OCI-LY7 (cell line): ENCODE results near the gene ANKRD33B.

Experiments used
- CTCF ChIP-seq: fragments of 200-600 bp; sonication (generic); conservative IDR thresholded peaks from 2 replicates; pipeline ENCODE4 v1.5.1; 2014; ENCODE audit warnings: mild to moderate bottlenecking, antibody characterized with exemption, low read length, moderate library complexity, mixed read lengths
- EZH2phosphoT487 ChIP-seq: fragments of 200-600 bp; sonication (generic); IDR thresholded peaks from 2 replicates; pipeline ENCODE4 v1.6.1; 2018; ENCODE audit warnings: low read depth, borderline replicate concordance, mild to moderate bottlenecking, mixed run types, antibody characterized with exemption, low read length, moderate library complexity, mixed read lengths

- TF ChIP-seq CTCF = no peak
- no peak for TF ChIP-seq EZH2phosphoT487
These were observed 8.6 kb upstream of the ANKRD33B start for GRCh38 chr5:10555277-10555684.
